ENCODE measurements around the gene RETREG3.
"Not testable (repeated sequence)": the region's sequence is repeated elsewhere in the genome, so short reads cannot be mapped to it uniquely, and the experiment has no call there.

Gene RETREG3

GRCh38 chr17:42647778-42648177 lies 38.6 kb upstream of the RETREG3 start:
- no peak overlapping the region for H3K4me3 ChIP-seq (ENCODE audit: low read depth, low read length)
- H3K36me3 ChIP-seq = no peaks in the 10 kb centered on the region
- H3K4me1 ChIP-seq = no peaks in the 10 kb centered on the region
- TF ChIP-seq, protein P1, sequence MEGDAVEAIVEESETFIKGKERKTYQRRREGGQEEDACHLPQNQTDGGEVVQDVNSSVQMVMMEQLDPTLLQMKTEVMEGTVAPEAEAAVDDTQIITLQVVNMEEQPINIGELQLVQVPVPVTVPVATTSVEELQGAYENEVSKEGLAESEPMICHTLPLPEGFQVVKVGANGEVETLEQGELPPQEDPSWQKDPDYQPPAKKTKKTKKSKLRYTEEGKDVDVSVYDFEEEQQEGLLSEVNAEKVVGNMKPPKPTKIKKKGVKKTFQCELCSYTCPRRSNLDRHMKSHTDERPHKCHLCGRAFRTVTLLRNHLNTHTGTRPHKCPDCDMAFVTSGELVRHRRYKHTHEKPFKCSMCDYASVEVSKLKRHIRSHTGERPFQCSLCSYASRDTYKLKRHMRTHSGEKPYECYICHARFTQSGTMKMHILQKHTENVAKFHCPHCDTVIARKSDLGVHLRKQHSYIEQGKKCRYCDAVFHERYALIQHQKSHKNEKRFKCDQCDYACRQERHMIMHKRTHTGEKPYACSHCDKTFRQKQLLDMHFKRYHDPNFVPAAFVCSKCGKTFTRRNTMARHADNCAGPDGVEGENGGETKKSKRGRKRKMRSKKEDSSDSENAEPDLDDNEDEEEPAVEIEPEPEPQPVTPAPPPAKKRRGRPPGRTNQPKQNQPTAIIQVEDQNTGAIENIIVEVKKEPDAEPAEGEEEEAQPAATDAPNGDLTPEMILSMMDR (IDR thresholded peaks at IDR 0.05; ENCODE audit: low read depth, low read length) = no peak
- no peak for DNase-seq
- no peaks in the 10 kb centered on the region for H3K27me3 ChIP-seq
- H3K9me3 ChIP-seq = no peaks in the 10 kb centered on the region

DNA sequence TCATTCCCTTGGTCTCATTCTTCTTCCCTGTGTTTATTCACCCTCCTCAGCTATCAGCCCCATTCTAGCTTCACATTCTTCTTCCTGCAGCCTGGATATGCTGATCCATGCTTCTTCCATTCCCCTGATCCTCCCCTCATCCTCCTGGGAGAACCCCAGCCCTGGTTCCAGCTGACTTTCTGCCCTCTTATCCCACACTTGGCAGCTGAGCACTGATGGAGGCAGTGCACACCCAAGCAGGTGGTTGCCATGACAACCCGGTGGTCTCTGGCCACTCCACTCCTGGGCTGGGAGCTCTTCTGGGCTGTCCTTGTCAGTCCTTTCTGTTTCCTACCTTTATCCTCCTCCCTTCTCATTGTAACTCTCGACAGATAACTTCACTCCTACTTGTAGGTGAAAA lies 33.2 kb upstream of the RETREG3 start:
- no peak overlapping the region for H3K4me3 ChIP-seq (ENCODE audit: low read depth, low read length)

DNA sequence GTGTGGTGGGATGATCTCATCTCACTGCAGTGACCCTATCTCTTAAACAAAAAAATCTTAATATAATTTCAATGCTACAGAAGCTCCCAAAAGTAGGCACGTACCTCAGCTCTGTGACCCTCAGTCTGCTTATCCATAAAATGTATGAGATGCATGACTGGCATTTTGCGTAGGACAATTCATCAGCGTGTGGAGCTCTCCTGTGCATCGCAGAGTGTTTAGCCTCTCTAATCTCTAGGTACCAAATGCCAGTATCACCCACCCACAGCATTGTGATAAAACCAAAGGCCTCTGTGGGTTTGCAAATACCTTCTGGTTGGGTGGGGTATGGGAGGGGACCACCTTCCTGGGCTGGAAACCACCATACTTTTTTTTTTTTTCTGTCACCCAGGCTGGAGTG lies 30.9 kb upstream of the RETREG3 start:
- no peak for DNase-seq
- no peaks in the 10 kb centered on the region for H3K9me3 ChIP-seq
- no peaks in the 10 kb centered on the region for H3K27me3 ChIP-seq
- H3K36me3 ChIP-seq = no peaks in the 10 kb centered on the region
- TF ChIP-seq, protein P1 (IDR thresholded peaks at IDR 0.05; ENCODE audit: low read depth, low read length) = no peak
- H3K4me3 ChIP-seq (ENCODE audit: low read depth, low read length) = no peak overlapping the region
- H3K4me1 ChIP-seq = no peaks in the 10 kb centered on the region

More for the DNA sequence above, 33.2 kb upstream of the RETREG3 start:
- DNase-seq = peak; percentile 44
- TF ChIP-seq, protein P1 (IDR thresholded peaks at IDR 0.05; ENCODE audit: low read depth, low read length) = no peak
- no peaks in the 10 kb centered on the region for H3K27me3 ChIP-seq
- H3K9me3 ChIP-seq = no peaks in the 10 kb centered on the region
- no peaks in the 10 kb centered on the region for H3K36me3 ChIP-seq
- H3K4me1 ChIP-seq = no peaks in the 10 kb centered on the region

GRCh38 chr17:42639525-42640113 lies 30.4 kb upstream of the RETREG3 start:
- TF ChIP-seq, protein P1 (IDR thresholded peaks at IDR 0.05; ENCODE audit: low read depth, low read length) = no peak
- Histone ChIP-seq H3K36me3 (no peaks in the 10 kb centered on the region), H3K27me3 (no peaks in the 10 kb centered on the region), H3K4me1 (no peaks in the 10 kb centered on the region), H3K9me3 (no peaks in the 10 kb centered on the region), H3K4me3 (ENCODE audit: low read depth, low read length) (no peak overlapping the region)
- DNase-seq = no peak

DNA sequence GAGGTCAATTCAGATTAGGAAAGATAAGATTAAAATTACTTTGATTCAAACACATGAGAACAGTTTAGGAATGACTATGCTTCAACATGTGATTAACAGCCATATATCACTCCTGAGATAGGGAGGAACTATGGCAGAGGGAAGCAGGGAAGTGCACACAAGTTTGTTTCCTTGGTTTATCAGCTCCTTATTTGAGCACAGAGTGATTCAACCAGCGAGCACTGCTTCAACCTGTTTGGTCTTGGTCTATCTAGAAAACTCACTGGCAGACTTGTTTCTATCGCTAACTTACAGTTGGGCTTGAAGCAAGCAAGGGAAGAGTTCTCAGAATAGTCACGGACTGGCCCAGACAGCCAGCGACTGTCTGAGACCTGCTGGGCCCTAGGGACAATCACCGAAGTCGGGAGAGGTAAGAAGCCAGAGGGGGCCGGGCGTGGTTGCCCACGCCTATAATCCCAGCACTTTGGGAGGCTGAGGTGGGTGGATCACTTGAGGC lies 23.8 kb upstream of the RETREG3 start:
- H3K4me3 ChIP-seq (ENCODE audit: low read depth, low read length) = no peak overlapping the region
- no peaks in the 10 kb centered on the region for H3K27me3 ChIP-seq
- H3K36me3 ChIP-seq = no peaks in the 10 kb centered on the region
- TF ChIP-seq, protein P1 (IDR thresholded peaks at IDR 0.05; ENCODE audit: low read depth, low read length) = no peak
- H3K4me1 ChIP-seq = peaks cover 6% of the 10 kb centered on the region
- no peaks in the 10 kb centered on the region for H3K9me3 ChIP-seq
- DNase-seq = no peak

GRCh38 chr17:42629411-42630009 lies 20.3 kb upstream of the RETREG3 start:
- no peaks in the 10 kb centered on the region for H3K9me3 ChIP-seq
- no peak overlapping the region for H3K4me3 ChIP-seq (ENCODE audit: low read depth, low read length)
- H3K4me1 ChIP-seq = peaks cover 6% of the 10 kb centered on the region
- H3K36me3 ChIP-seq = no peaks in the 10 kb centered on the region
- TF ChIP-seq, protein P1 (IDR thresholded peaks at IDR 0.05; ENCODE audit: low read depth, low read length) = no peak
- H3K27me3 ChIP-seq = no peaks in the 10 kb centered on the region
- no peak for DNase-seq

DNA sequence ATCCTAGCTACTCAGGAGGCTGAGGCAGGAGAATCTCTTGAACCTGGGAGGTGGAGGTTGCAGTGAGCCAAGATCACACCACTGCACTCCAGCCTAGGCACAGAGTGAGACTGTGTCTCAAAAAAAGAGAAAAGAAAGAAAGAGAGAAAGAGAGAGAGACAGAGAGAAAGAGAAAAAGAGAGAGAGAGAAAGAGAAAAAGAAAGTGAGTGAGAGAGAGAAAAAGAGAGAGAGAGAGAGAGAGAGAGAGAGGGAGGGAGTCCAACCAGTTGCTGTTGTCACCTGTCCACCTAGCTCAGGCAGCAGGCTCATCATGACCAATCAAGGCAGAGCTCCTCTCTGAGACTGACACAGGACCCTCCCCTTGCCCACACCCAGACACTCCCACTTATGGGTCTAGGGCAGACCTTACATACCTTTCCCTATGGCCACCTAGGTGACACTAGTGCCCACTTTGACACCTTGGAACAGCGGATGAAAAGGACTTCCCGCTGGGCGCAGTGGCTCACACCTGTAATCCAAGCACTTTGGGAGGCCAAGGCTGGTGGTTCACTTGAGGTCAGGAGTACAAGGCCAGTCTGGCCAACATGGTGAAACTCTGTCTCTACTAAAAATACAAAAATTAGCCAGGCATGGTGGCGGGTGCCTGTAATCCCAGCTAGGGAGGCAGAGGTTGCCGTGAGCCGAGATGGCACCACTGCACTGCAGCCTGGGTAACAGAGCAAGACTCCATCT lies 18.0 kb upstream of the RETREG3 start:
- H3K36me3 ChIP-seq; DNase-seq; H3K9me3 ChIP-seq; H3K27me3 ChIP-seq; H3K4me3 ChIP-seq (ENCODE audit: low read depth, low read length): not testable (repeated sequence)
- peaks cover 11% of the 10 kb centered on the region for H3K4me1 ChIP-seq

Measured in BE2C (cell line).